GM12878 (cell line): ENCODE data around the gene PITPNB.

Experiments used
- EP300 ChIP-seq, 2 experiments: fragments of 150-350 bp in 1 of 2; IDR thresholded peaks; 2 replicates each; pipeline ENCODE4 v1.6.1; 2011 to 2012; ENCODE audit warnings: low read depth in 2 of 2, low read length in 2 of 2, borderline replicate concordance in 1 of 2, improper control_type of control experiment in 1 of 2, inconsistent platforms in 1 of 2; ENCODE audit not compliant: control insufficient read depth in 1 of 2
- EZH2 ChIP-seq: IDR thresholded peaks from 2 replicates; pipeline ENCODE4 v1.6.1; 2012; ENCODE audit warnings: low read depth, mild to moderate bottlenecking, control low read depth, inconsistent platforms, low read length, borderline replicate concordance; ENCODE audit not compliant: control insufficient read depth
- KDM1A ChIP-seq: fragments of 200-600 bp; sonication (generic); IDR thresholded peaks from 2 replicates; pipeline ENCODE4 v1.6.1; 2016; ENCODE audit warnings: borderline replicate concordance
- MTA3 ChIP-seq: IDR thresholded peaks from 2 replicates; pipeline ENCODE4 v1.6.1; 2012; ENCODE audit warnings: low read length, inconsistent platforms, borderline replicate concordance
- POLR2A ChIP-seq: IDR thresholded peaks from 2 replicates; pipeline ENCODE4 v1.6.1; 2011; ENCODE audit warnings: low read depth, mild to moderate bottlenecking, low read length
- RFX5 ChIP-seq: IDR thresholded peaks from 2 replicates; pipeline ENCODE4 v1.6.1; 2011; ENCODE audit warnings: low read depth, low read length, improper control_type of control experiment
- SMARCA5 ChIP-seq: fragments of 450-650 bp; IDR thresholded peaks from 2 replicates; pipeline ENCODE4 v1.6.1; 2017; ENCODE audit warnings: mild to moderate bottlenecking
- SP1 ChIP-seq: IDR thresholded peaks from one replicate; pipeline ENCODE4 v1.6.1; 2011; ENCODE audit warnings: low read depth, low read length
- STAT3 ChIP-seq: IDR thresholded peaks from 2 replicates; pipeline ENCODE4 v1.6.1; 2011; ENCODE audit warnings: low read depth, low read length, improper control_type of control experiment
- YBX1 ChIP-seq: fragments of 450-650 bp; IDR thresholded peaks from 2 replicates; pipeline ENCODE4 v1.6.1; 2016; ENCODE audit warnings: antibody characterized with exemption
- TF ChIP-seq, protein P1 (sequence below): fragments of 450-650 bp; IDR thresholded peaks from 2 replicates; pipeline ENCODE4 v1.6.1; 2016; ENCODE audit warnings: mild to moderate bottlenecking

DNA sequence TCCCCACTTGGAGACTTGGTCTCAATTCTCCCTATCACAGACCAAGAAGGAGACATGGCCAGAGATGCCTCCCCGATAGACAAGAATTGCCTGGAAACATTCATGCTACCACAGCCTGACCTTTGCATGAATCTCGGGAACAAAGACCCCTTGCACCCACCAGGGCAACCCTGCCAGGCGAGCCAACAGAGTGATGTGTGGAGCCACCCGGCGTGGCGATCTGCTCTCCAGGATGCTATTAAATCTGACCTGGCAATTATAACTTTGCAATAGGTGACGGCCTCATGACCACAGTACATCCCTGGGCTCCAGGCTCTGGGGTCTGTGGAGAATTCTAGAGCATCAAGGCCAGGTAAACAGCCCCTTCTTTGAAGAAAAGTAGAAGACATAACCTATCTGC is 86.5 kb downstream of the PITPNB start:
- TF ChIP-seq EP300 (IDR thresholded peaks at IDR 0.05; ENCODE audit: borderline replicate concordance in 1 of 2, control insufficient read depth in 1 of 2, low read depth in 2 of 2, low read length in 2 of 2) (no peak), EZH2 (no peak), STAT3 (no peak), SMARCA5 (no peak), YBX1 (no peak), SP1 (no peak), POLR2A (no peak), MTA3 (no peak), KDM1A (no peak), RFX5 (no peak)
- TF ChIP-seq, protein P1, sequence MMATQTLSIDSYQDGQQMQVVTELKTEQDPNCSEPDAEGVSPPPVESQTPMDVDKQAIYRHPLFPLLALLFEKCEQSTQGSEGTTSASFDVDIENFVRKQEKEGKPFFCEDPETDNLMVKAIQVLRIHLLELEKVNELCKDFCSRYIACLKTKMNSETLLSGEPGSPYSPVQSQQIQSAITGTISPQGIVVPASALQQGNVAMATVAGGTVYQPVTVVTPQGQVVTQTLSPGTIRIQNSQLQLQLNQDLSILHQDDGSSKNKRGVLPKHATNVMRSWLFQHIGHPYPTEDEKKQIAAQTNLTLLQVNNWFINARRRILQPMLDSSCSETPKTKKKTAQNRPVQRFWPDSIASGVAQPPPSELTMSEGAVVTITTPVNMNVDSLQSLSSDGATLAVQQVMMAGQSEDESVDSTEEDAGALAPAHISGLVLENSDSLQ: no peak
